GM12891 (cell line): ENCODE results near the gene HELZ.
"Not testable (repeated sequence)": the region's sequence is repeated elsewhere in the genome, so short reads cannot be mapped to it uniquely, and the experiment has no call there.

Experiments
- DNase-seq: peaks from one replicate; pipeline ENCODE4 v3.0.0; 2011; ENCODE audit warnings: low spot score; ENCODE audit not compliant: insufficient read length
- FAIRE-seq: peaks from 2 replicates; lab custom pipeline; 2011; peaks lifted over from hg19 to GRCh38; lab: Jason Lieb, UNC
- PAX5 ChIP-seq: IDR thresholded peaks from 2 replicates; pipeline ENCODE4 v1.6.1; 2011; ENCODE audit warnings: low read length, moderate library complexity, mild to moderate bottlenecking; ENCODE audit not compliant: insufficient read depth, severe bottlenecking
- POLR2A ChIP-seq: IDR thresholded peaks from 2 replicates; pipeline ENCODE4 v1.6.1; 2011; ENCODE audit warnings: low read depth, low read length, control low read depth
- POLR2AphosphoS5 ChIP-seq: IDR thresholded peaks from 2 replicates; pipeline ENCODE4 v1.6.1; 2011; ENCODE audit warnings: low read depth, low read length, control low read depth
- POU2F2 ChIP-seq: IDR thresholded peaks from 2 replicates; pipeline ENCODE4 v1.6.1; 2011; ENCODE audit warnings: low read depth, mild to moderate bottlenecking, control low read depth, low read length, moderate library complexity
- SPI1 ChIP-seq: IDR thresholded peaks from 2 replicates; pipeline ENCODE4 v1.6.1; 2011; ENCODE audit warnings: low read depth, low read length, control low read depth
- TAF1 ChIP-seq: IDR thresholded peaks from 2 replicates; pipeline ENCODE4 v1.6.1; 2011; ENCODE audit warnings: low read depth, low read length, control low read depth

HELZ gene

GRCh38 chr17:67281743-67282142, 36.7 kb upstream of the HELZ start:
- no peak for DNase-seq
- TF ChIP-seq PAX5 (no peak), SPI1 (no peak), POLR2AphosphoS5 (no peak), POLR2A (no peak), POU2F2 (no peak), TAF1 (no peak)
- no peak for FAIRE-seq

- no peak for FAIRE-seq
- no peak for TF ChIP-seq SPI1
- no peak for DNase-seq
Observed at GRCh38 chr17:67281053-67281452, 36.1 kb upstream of the HELZ start.

GRCh38 chr17:67280279-67280678, 35.3 kb upstream of the HELZ start:
- DNase-seq (no peak), FAIRE-seq (no peak)
- no peak for TF ChIP-seq POU2F2
- no peak for TF ChIP-seq POLR2AphosphoS5
- TF ChIP-seq POLR2A = no peak
- TF ChIP-seq SPI1 = no peak
- no peak for TF ChIP-seq PAX5
- TF ChIP-seq TAF1 = no peak

- DNase-seq (no peak), FAIRE-seq (no peak)
- TF ChIP-seq PAX5 (no peak), SPI1 (no peak), POLR2A (no peak), POU2F2 (no peak), TAF1 (no peak), POLR2AphosphoS5 (no peak)
Observed at GRCh38 chr17:67279115-67279514, 34.1 kb upstream of the HELZ start.

- DNase-seq = no peak
- TF ChIP-seq POU2F2 = no peak
- no peak for TF ChIP-seq SPI1
- TF ChIP-seq PAX5 = no peak
- no peak for TF ChIP-seq POLR2A
- no peak for TF ChIP-seq POLR2AphosphoS5
Observed at GRCh38 chr17:67278363-67278762, 33.4 kb upstream of the HELZ start.

GRCh38 chr17:67276075-67276474, 31.1 kb upstream of the HELZ start:
- no peak for DNase-seq

More at GRCh38 chr17:67278363-67278762, 33.4 kb upstream of the HELZ start:
- no peak for FAIRE-seq

GRCh38 chr17:67274466-67274865, 29.5 kb upstream of the HELZ start:
- TF ChIP-seq POLR2A (no peak), POU2F2 (no peak), TAF1 (no peak), PAX5 (no peak), POLR2AphosphoS5 (no peak)
- DNase-seq (no peak), FAIRE-seq (no peak)

More at GRCh38 chr17:67276075-67276474, 31.1 kb upstream of the HELZ start:
- no peak for TF ChIP-seq TAF1
- no peak for TF ChIP-seq SPI1
- no peak for TF ChIP-seq POLR2AphosphoS5
- no peak for TF ChIP-seq POU2F2
- no peak for TF ChIP-seq PAX5
- no peak for TF ChIP-seq POLR2A
- FAIRE-seq = no peak

GRCh38 chr17:67273900-67274299, 28.9 kb upstream of the HELZ start:
- TF ChIP-seq POLR2A (no peak), PAX5 (no peak), TAF1 (no peak), POU2F2 (no peak), SPI1 (no peak), POLR2AphosphoS5 (no peak)
- FAIRE-seq = no peak
- DNase-seq = no peak

GRCh38 chr17:67272312-67273047, 27.5 kb upstream of the HELZ start:
- no peak for FAIRE-seq
- no peak for DNase-seq

GRCh38 chr17:67271187-67271586, 26.2 kb upstream of the HELZ start:
- not testable (repeated sequence) for FAIRE-seq

More at GRCh38 chr17:67272312-67273047, 27.5 kb upstream of the HELZ start:
- TF ChIP-seq SPI1 = no peak

GRCh38 chr17:67270416-67270815, 25.4 kb upstream of the HELZ start:
- no peak for DNase-seq

More at GRCh38 chr17:67271187-67271586, 26.2 kb upstream of the HELZ start:
- not testable (repeated sequence) for DNase-seq

GRCh38 chr17:67266496-67266895, 21.5 kb upstream of the HELZ start:
- TF ChIP-seq POLR2A (no peak), POLR2AphosphoS5 (no peak), POU2F2 (no peak), TAF1 (no peak), SPI1 (no peak), PAX5 (no peak)
- no peak for FAIRE-seq
- no peak for DNase-seq

More at GRCh38 chr17:67270416-67270815, 25.4 kb upstream of the HELZ start:
- TF ChIP-seq POU2F2 (no peak), SPI1 (no peak), POLR2AphosphoS5 (no peak), TAF1 (no peak), POLR2A (no peak), PAX5 (no peak)
- FAIRE-seq = no peak
